NB4 (cell line): Measurements from ENCODE around the gene FAM131A.

Experiments
- DNase-seq: peaks from one replicate; pipeline ENCODE4 v3.0.0; 2010; ENCODE audit warnings: low read depth
- H3K4me3 ChIP-seq: one replicate; pipeline ENCODE4 v1.5.1; 2011; ENCODE audit warnings: mild to moderate bottlenecking, low read depth, low read length, moderate library complexity
- CTCF ChIP-seq: IDR thresholded peaks from one replicate; pipeline ENCODE4 v1.5.1; 2012; ENCODE audit warnings: low read depth, low read length
- MAX ChIP-seq: IDR thresholded peaks from 2 replicates; pipeline ENCODE4 v1.6.1; 2011; ENCODE audit warnings: low read depth, low read length
- MYC ChIP-seq: IDR thresholded peaks from 2 replicates; pipeline ENCODE4 v1.6.1; 2011; ENCODE audit warnings: low read depth, low read length
- POLR2A ChIP-seq: IDR thresholded peaks from 2 replicates; pipeline ENCODE4 v1.6.1; 2011; ENCODE audit warnings: mild to moderate bottlenecking; ENCODE audit not compliant: insufficient read length; ENCODE audit errors: extremely low read depth

The FAM131A gene

GRCh38 chr3:184381261-184382224 is 44.1 kb downstream of the FAM131A start:
- H3K4me3 ChIP-seq: no peak overlapping the region
- TF ChIP-seq MYC (no peak), MAX (no peak), CTCF (no peak), POLR2A (no peak)
- peak; percentile 45 for DNase-seq

- no peak overlapping the region for H3K4me3 ChIP-seq
- TF ChIP-seq MAX (no peak), POLR2A (no peak), MYC (no peak), CTCF (no peak)
- DNase-seq: no peak
Measured at GRCh38 chr3:184382326-184383032, 45.1 kb downstream of the FAM131A start.

GRCh38 chr3:184383033-184383740 is 45.8 kb downstream of the FAM131A start:
- TF ChIP-seq MAX (no peak), MYC (no peak), CTCF (no peak), POLR2A (no peak)
- no peak for DNase-seq

GRCh38 chr3:184384342-184384741 is 46.9 kb downstream of the FAM131A start:
- no peak for DNase-seq
- no peak overlapping the region for H3K4me3 ChIP-seq
- TF ChIP-seq CTCF: no peak
- no peak for TF ChIP-seq MYC

More at GRCh38 chr3:184383033-184383740, 45.8 kb downstream of the FAM131A start:
- no peak overlapping the region for H3K4me3 ChIP-seq

GRCh38 chr3:184384856-184385422 is 47.5 kb downstream of the FAM131A start:
- no peak overlapping the region for H3K4me3 ChIP-seq
- no peak for TF ChIP-seq MYC
- no peak for TF ChIP-seq MAX
- no peak for TF ChIP-seq CTCF
- no peak for TF ChIP-seq POLR2A
- no peak for DNase-seq
